K562 (cell line): ENCODE data around the gene DMWD. TPM values are rescaled to one million over a fixed set of nuclear protein-coding genes. Genes with fewer than 3 reads are reported as not detected.

Experiments used
- CREM ChIP-seq: IDR thresholded peaks from 2 replicates; pipeline ENCODE4 v1.6.1; 2014; ENCODE audit warnings: antibody characterized with exemption, low read depth
- DDX20 ChIP-seq: fragments of 450-650 bp; IDR thresholded peaks from 2 replicates; pipeline ENCODE4 v1.6.1; 2016; ENCODE audit warnings: missing genetic modification characterization, low read depth, mild to moderate bottlenecking, missing compliant biosample characterization, moderate library complexity
- DNMT1 ChIP-seq: fragments of 450-650 bp; IDR thresholded peaks from 2 replicates; pipeline ENCODE4 v1.6.1; 2016; ENCODE audit warnings: antibody characterized with exemption, mild to moderate bottlenecking
- E2F1 ChIP-seq: sonication (generic); formaldehyde crosslinking; IDR thresholded peaks from 2 replicates; pipeline ENCODE4 v1.8.1; 2023; ENCODE audit warnings: mild to moderate bottlenecking, missing genetic modification reagents, moderate library complexity
- EWSR1 ChIP-seq: fragments of 450-650 bp; IDR thresholded peaks from 2 replicates; pipeline ENCODE4 v1.6.1; 2018; ENCODE audit warnings: borderline replicate concordance, mild to moderate bottlenecking, low read depth, moderate library complexity; ENCODE audit not compliant: partially characterized antibody
- GTF2E2 ChIP-seq: fragments of 200-800 bp; sonication (Bioruptor generic); IDR thresholded peaks from 2 replicates; pipeline ENCODE4 v1.6.1; 2016; ENCODE audit warnings: missing genetic modification characterization, missing compliant biosample characterization
- GTF2F1 ChIP-seq: IDR thresholded peaks from 2 replicates; pipeline ENCODE4 v1.6.1; 2011; ENCODE audit warnings: low read depth, low read length, improper control_type of control experiment
- HDAC6 ChIP-seq: IDR thresholded peaks from 2 replicates; pipeline ENCODE4 v1.6.1; 2012; ENCODE audit warnings: low read depth, mild to moderate bottlenecking, control low read depth, inconsistent platforms, low read length, moderate library complexity
- MAZ ChIP-seq, 2 experiments: fragments of 450-650 bp in 1 of 2; sonication (generic) in 1 of 2; formaldehyde crosslinking; IDR thresholded peaks in 1 of 2; conservative IDR thresholded peaks in 1 of 2; 2 replicates each; pipeline versions ENCODE4 v1.4.0 to v1.5.0; 2020; ENCODE audit warnings: mild to moderate bottlenecking in 1 of 2, missing genetic modification reagents in 1 of 2
- MECOM ChIP-seq: fragments of 250-450 bp; sonication (Bioruptor Pico); IDR thresholded peaks from 2 replicates; pipeline ENCODE4 v1.8.0; 2022; ENCODE audit warnings: inconsistent platforms
- NFE2 ChIP-seq: IDR thresholded peaks from 2 replicates; pipeline ENCODE4 v1.6.1; 2014; ENCODE audit warnings: antibody characterized with exemption, low read depth
- PHB ChIP-seq: fragments of 250-450 bp; sonication (Bioruptor Pico); IDR thresholded peaks from 2 replicates; pipeline ENCODE4 v1.5.0; 2021
- TAF1 ChIP-seq: IDR thresholded peaks from 2 replicates; pipeline ENCODE4 v1.6.1; 2011; ENCODE audit warnings: mild to moderate bottlenecking, low read length, moderate library complexity; ENCODE audit not compliant: insufficient read depth, control insufficient read depth, severe bottlenecking; ENCODE audit errors: extremely low read depth
- TRIM25 ChIP-seq: fragments of 450-650 bp; IDR thresholded peaks from 2 replicates; pipeline ENCODE4 v1.7.0; 2016; ENCODE audit warnings: borderline replicate concordance
- TSC22D4 ChIP-seq: fragments of 450-650 bp; IDR thresholded peaks from 2 replicates; pipeline ENCODE4 v1.6.1; 2016; ENCODE audit warnings: missing genetic modification characterization, missing biosample characterization, control low read depth
- WHSC1 ChIP-seq: IDR thresholded peaks from one replicate; pipeline ENCODE4 v1.6.1; 2012; ENCODE audit warnings: low read length, control low read depth, inconsistent platforms
- ZNF133 ChIP-seq: fragments of 250-450 bp; sonication (Bioruptor Pico); IDR thresholded peaks from 2 replicates; pipeline ENCODE4 v1.4.0; 2020; ENCODE audit warnings: mild to moderate bottlenecking
- ZNF134 ChIP-seq: fragments of 250-450 bp; sonication (Bioruptor Pico); conservative IDR thresholded peaks from 2 replicates; pipeline ENCODE4 v1.4.0; 2020
- ZNF766 ChIP-seq: fragments of 200-800 bp; sonication (Bioruptor generic); conservative IDR thresholded peaks from 2 replicates; pipeline ENCODE4 v1.6.1; 2016; ENCODE audit warnings: missing genetic modification characterization, missing compliant biosample characterization
- polyA plus RNA-seq, 8 experiments: library from polyadenylated mRNA; depleted of rRNA in 4 of 8; stranded (reverse) in 5 of 8; unstranded in 3 of 8; fragments of >200 nt; fragmentation: Nextera tagmentation in 2 of 8; fragmentation: Illumina TruSeq in 1 of 8; extraction: Ambion mirVana in 2 of 8; extraction: Trizol in 1 of 8; gene quantifications; 2 replicates each; pipeline versions ENCODE4 v1.2.1 to v1.2.3, GENCODE V29; 2011 to 2014; ENCODE audit warnings: inconsistent platforms in 1 of 8, missing spikeins in 1 of 8
- total RNA-seq, 7 experiments: library from RNA; depleted of rRNA in 6 of 7; stranded (reverse); fragments of >200 nt in 6 of 7; fragmentation: Illumina TruSeq in 2 of 7; extraction: Trizol in 2 of 7; gene quantifications; 2 replicates each; pipeline versions ENCODE4 v1.2.1 to v1.2.3, GENCODE V29; 2011 to 2021; ENCODE audit warnings: low replicate concordance in 1 of 7
- TF ChIP-seq, protein P1 (sequence below): fragments of 250-450 bp; sonication (Bioruptor Pico); IDR thresholded peaks from 2 replicates; pipeline ENCODE4 v1.5.1; 2021; ENCODE audit warnings: mild to moderate bottlenecking
- TF ChIP-seq, protein P2 (sequence below), 3 experiments: IDR thresholded peaks in 2 of 3; conservative IDR thresholded peaks in 1 of 3; 2 replicates each; pipeline ENCODE4 v1.5.1; 2011 to 2012; ENCODE audit warnings: low read length in 3 of 3, mild to moderate bottlenecking in 3 of 3, control low read depth in 2 of 3, improper control_type of control experiment in 1 of 3, inconsistent platforms in 1 of 3, low read depth in 1 of 3, mixed read lengths in 1 of 3, moderate library complexity in 1 of 3; ENCODE audit not compliant: insufficient read depth in 2 of 3

DMWD gene
- total and polyA plus RNA-seq, 9 of the 15 experiments (the other 6 are each of a cell fraction or from before 2014, with no cell fraction given), result 4.7 to 54.6 (median 19.0) TPM

DNA sequence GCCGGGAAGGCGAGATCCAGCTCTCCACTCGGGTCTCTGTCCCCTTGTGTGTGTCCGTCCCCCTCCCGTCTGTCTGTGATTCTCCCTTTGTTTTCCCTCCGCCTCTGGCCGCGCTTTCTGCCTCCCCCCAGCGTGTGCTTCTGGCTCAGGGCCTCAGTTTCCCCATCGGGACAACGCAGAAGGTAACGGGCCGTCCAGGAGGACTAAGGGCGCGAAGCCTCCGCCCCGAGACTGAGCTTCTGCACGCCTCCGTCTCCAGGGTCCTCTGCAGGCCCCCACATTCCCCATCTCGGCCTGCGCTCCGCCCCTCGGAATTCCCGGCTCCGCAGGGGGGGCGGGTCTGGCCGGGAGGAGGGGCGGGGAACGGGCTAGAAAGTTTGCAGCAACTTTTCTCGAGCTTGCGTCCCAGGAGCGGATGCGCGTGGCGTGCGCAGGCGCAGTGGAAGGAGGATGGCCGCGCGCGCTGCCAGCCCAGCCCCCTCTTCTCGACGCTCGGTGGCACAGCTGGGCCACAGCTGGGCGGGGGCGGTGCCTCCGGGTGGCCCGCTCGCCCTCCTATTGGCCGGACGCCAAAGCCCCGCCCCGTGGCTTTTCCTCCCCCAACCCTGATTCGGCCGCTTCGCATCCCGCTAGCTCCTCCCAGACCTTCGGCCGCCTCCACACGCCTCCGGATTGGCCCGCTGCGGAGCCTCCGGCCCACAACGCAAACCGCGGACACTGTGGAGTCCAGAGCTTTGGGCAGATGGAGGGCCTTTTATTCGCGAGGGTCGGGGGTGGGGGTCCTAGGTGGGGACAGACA is 23.5 kb downstream of the DMWD start, which contains the start of gene SIX5 (continued):
- no peak for TF ChIP-seq E2F1
- no peak for TF ChIP-seq DDX20 (tag)
- no peak for TF ChIP-seq ZNF766 (CRISPR knock-in tag)
- no peak for TF ChIP-seq ZNF133
- no peak for TF ChIP-seq MECOM (CRISPR knock-in tag)
- TF ChIP-seq, protein P1, sequence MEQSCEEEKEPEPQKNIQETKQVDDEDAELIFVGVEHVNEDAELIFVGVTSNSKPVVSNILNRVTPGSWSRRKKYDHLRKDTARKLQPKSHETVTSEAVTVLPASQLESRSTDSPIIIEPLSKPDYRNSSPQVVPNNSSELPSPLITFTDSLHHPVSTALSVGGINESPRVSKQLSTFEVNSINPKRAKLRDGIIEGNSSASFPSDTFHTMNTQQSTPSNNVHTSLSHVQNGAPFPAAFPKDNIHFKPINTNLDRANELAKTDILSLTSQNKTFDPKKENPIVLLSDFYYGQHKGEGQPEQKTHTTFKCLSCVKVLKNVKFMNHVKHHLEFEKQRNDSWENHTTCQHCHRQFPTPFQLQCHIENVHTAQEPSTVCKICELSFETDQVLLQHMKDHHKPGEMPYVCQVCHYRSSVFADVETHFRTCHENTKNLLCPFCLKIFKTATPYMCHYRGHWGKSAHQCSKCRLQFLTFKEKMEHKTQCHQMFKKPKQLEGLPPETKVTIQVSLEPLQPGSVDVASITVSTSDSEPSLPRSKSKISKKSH (CRISPR knock-in tag), result no peak
- no peak for TF ChIP-seq ZNF134 (CRISPR knock-in tag)
- TF ChIP-seq TSC22D4, result no peak
- TF ChIP-seq MAZ (CRISPR knock-in tag; conservative IDR thresholded peaks at IDR 0.05 in 1 of 2, IDR thresholded peaks at IDR 0.05 in 1 of 2), result peak; percentile 95 to 97
- peak; percentile 89 for TF ChIP-seq CREM
- TF ChIP-seq TRIM25, result no peak
- TF ChIP-seq PHB (CRISPR knock-in tag), result no peak
- no peak for TF ChIP-seq TAF1
- TF ChIP-seq GTF2E2 (tag), result no peak
- TF ChIP-seq NFE2, result no peak
- no peak for TF ChIP-seq DNMT1
- TF ChIP-seq, protein P2, sequence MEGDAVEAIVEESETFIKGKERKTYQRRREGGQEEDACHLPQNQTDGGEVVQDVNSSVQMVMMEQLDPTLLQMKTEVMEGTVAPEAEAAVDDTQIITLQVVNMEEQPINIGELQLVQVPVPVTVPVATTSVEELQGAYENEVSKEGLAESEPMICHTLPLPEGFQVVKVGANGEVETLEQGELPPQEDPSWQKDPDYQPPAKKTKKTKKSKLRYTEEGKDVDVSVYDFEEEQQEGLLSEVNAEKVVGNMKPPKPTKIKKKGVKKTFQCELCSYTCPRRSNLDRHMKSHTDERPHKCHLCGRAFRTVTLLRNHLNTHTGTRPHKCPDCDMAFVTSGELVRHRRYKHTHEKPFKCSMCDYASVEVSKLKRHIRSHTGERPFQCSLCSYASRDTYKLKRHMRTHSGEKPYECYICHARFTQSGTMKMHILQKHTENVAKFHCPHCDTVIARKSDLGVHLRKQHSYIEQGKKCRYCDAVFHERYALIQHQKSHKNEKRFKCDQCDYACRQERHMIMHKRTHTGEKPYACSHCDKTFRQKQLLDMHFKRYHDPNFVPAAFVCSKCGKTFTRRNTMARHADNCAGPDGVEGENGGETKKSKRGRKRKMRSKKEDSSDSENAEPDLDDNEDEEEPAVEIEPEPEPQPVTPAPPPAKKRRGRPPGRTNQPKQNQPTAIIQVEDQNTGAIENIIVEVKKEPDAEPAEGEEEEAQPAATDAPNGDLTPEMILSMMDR (IDR thresholded peaks at IDR 0.05 in 2 of 3, conservative IDR thresholded peaks at IDR 0.05 in 1 of 3; ENCODE audit: insufficient read depth in 2 of 3, low read depth in 1 of 3, low read length in 3 of 3), result no peak
- no peak for TF ChIP-seq WHSC1
- no peak for TF ChIP-seq HDAC6
- no peak for TF ChIP-seq GTF2F1
- TF ChIP-seq EWSR1, result no peak
- TF ChIP-seq, all 486 proteins: peak for 127
